ENCODE results near the gene HBD.

Gene HBD

GRCh38 chr11:5281596-5281995 is 47.3 kb upstream of the HBD start:
- Histone ChIP-seq H2AFZ (ENCODE audit: low read depth, low read length) (no peak overlapping the region), H3K27ac (ENCODE audit: low read length) (no peak overlapping the region), H3K9ac (ENCODE audit: low read depth, low read length) (no peak overlapping the region), H3K4me1 (ENCODE audit: insufficient read depth, low read length) (no peaks in the 10 kb centered on the region), H3K4me2 (ENCODE audit: insufficient read depth, low read length) (no peak overlapping the region), H3K9me3 (ENCODE audit: insufficient read depth, low read length, severe bottlenecking) (no peaks in the 10 kb centered on the region), H4K20me1 (ENCODE audit: insufficient read depth, low read length) (no peaks in the 10 kb centered on the region), H3K79me2 (ENCODE audit: insufficient read depth, low read length) (no peaks in the 10 kb centered on the region), H3K27me3 (ENCODE audit: insufficient read depth, low read length, poor library complexity) (no peaks in the 10 kb centered on the region), H3K36me3 (ENCODE audit: insufficient read depth, low read length) (no peaks in the 10 kb centered on the region), H3K4me3 (ENCODE audit: low read depth in 1 of 2, low read length in 2 of 2) (no peak overlapping the region)
- DNase-seq (no peak), ATAC-seq (ENCODE audit: insufficient read depth, low read depth) (no peak)
- TF ChIP-seq EZH2 (IDR thresholded peaks at IDR 0.05; ENCODE audit: borderline replicate concordance, low read depth, low read length, severe bottlenecking) (no peak), CTCF (IDR thresholded peaks at IDR 0.05; ENCODE audit: borderline replicate concordance, extremely low read depth, low read length, poor library complexity, severe bottlenecking) (no peak)

DNA sequence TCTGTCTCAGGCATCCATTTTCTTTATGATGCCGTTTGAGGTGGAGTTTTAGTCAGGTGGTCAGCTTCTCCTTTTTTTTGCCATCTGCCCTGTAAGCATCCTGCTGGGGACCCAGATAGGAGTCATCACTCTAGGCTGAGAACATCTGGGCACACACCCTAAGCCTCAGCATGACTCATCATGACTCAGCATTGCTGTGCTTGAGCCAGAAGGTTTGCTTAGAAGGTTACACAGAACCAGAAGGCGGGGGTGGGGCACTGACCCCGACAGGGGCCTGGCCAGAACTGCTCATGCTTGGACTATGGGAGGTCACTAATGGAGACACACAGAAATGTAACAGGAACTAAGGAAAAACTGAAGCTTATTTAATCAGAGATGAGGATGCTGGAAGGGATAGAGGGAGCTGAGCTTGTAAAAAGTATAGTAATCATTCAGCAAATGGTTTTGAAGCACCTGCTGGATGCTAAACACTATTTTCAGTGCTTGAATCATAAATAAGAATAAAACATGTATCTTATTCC is 46.4 kb upstream of the HBD start:
- DNase-seq, result peak; percentile 8
- no peaks in the 10 kb centered on the region for H3K9me3 ChIP-seq (ENCODE audit: insufficient read depth, low read length, severe bottlenecking)
- no peaks in the 10 kb centered on the region for H4K20me1 ChIP-seq (ENCODE audit: insufficient read depth, low read length)
- TF ChIP-seq CTCF (IDR thresholded peaks at IDR 0.05; ENCODE audit: borderline replicate concordance, extremely low read depth, low read length, poor library complexity, severe bottlenecking) (no peak), EZH2 (IDR thresholded peaks at IDR 0.05; ENCODE audit: borderline replicate concordance, low read depth, low read length, severe bottlenecking) (no peak)
- H3K9ac ChIP-seq (ENCODE audit: low read depth, low read length), result no peak overlapping the region
- H3K27me3 ChIP-seq (ENCODE audit: insufficient read depth, low read length, poor library complexity), result no peaks in the 10 kb centered on the region
- H3K4me1 ChIP-seq (ENCODE audit: insufficient read depth, low read length), result no peaks in the 10 kb centered on the region
- no peak overlapping the region for H3K27ac ChIP-seq (ENCODE audit: low read length)
- no peaks in the 10 kb centered on the region for H3K79me2 ChIP-seq (ENCODE audit: insufficient read depth, low read length)
- H2AFZ ChIP-seq (ENCODE audit: low read depth, low read length), result no peak overlapping the region
- H3K36me3 ChIP-seq (ENCODE audit: insufficient read depth, low read length), result no peaks in the 10 kb centered on the region
- H3K4me3 ChIP-seq (ENCODE audit: low read depth in 1 of 2, low read length in 2 of 2), result no peak overlapping the region
- no peak overlapping the region for H3K4me2 ChIP-seq (ENCODE audit: insufficient read depth, low read length)
- ATAC-seq (ENCODE audit: insufficient read depth, low read depth), result no peak

- H4K20me1 ChIP-seq (ENCODE audit: insufficient read depth, low read length), result no peaks in the 10 kb centered on the region
- DNase-seq, result no peak
- no peaks in the 10 kb centered on the region for H3K4me1 ChIP-seq (ENCODE audit: insufficient read depth, low read length)
- no peak for TF ChIP-seq CTCF (IDR thresholded peaks at IDR 0.05; ENCODE audit: borderline replicate concordance, extremely low read depth, low read length, poor library complexity, severe bottlenecking)
- TF ChIP-seq EZH2 (IDR thresholded peaks at IDR 0.05; ENCODE audit: borderline replicate concordance, low read depth, low read length, severe bottlenecking), result no peak
- H3K27me3 ChIP-seq (ENCODE audit: insufficient read depth, low read length, poor library complexity), result peaks cover 2% of the 10 kb centered on the region
- ATAC-seq (ENCODE audit: insufficient read depth, low read depth), result no peak
- no peak overlapping the region for H3K4me3 ChIP-seq (ENCODE audit: low read depth in 1 of 2, low read length in 2 of 2)
- no peak overlapping the region for H2AFZ ChIP-seq (ENCODE audit: low read depth, low read length)
- no peak overlapping the region for H3K4me2 ChIP-seq (ENCODE audit: insufficient read depth, low read length)
- H3K9ac ChIP-seq (ENCODE audit: low read depth, low read length), result no peak overlapping the region
- no peak overlapping the region for H3K27ac ChIP-seq (ENCODE audit: low read length)
- H3K79me2 ChIP-seq (ENCODE audit: insufficient read depth, low read length), result no peaks in the 10 kb centered on the region
- no peaks in the 10 kb centered on the region for H3K36me3 ChIP-seq (ENCODE audit: insufficient read depth, low read length)
- no peaks in the 10 kb centered on the region for H3K9me3 ChIP-seq (ENCODE audit: insufficient read depth, low read length, severe bottlenecking)
These were observed 45.3 kb upstream of the HBD start for GRCh38 chr11:5279471-5280090.

All from DND-41 (cell line).